ENCODE measurements around the gene SAE1. TPM values are rescaled to one million over a fixed set of nuclear protein-coding genes. Genes with fewer than 3 reads are reported as not detected.
A peak's percentile ranks its signal among the peaks of the same experiment; 100 is the strongest.

SAE1 gene
- total RNA-seq, 1 experiment from 2014 or later, result 148 TPM

- ChIA-PET POLR2A (ENCODE audit: unreplicated experiment) (interaction anchor here (0.7 kb wide), 1 partner anchor 92 kb away, joined by 3 read pairs; no protein-coding TSS in a partner anchor), CTCF (interaction anchor here (1.5 kb wide), 1 partner anchor 92 kb away, joined by 5 read pairs; no protein-coding TSS in a partner anchor)
- Histone ChIP-seq H3K4me2 (peak overlapping the region; percentile 79), H3K27me3 (ENCODE audit: insufficient read depth, low read depth) (no peaks in the 10 kb centered on the region), H3K4me1 (replicated peaks; ENCODE audit: insufficient read depth) (peaks cover 61% of the 10 kb centered on the region), H3K9me2 (ENCODE audit: insufficient read depth) (no peaks in the 10 kb centered on the region), H3K9me3 (ENCODE audit: insufficient read depth, low read depth) (no peaks in the 10 kb centered on the region), H3K79me2 (ENCODE audit: low read depth) (peaks cover 55% of the 10 kb centered on the region), H2AFZ (no peak overlapping the region), H3K27ac (peak overlapping the region; percentile 84), H3K36me3 (ENCODE audit: low read depth) (peaks cover 38% of the 10 kb centered on the region), H3F3A (ENCODE audit: insufficient read depth, low read depth) (peaks cover 68% of the 10 kb centered on the region), H3K4me3 (peak overlapping the region; percentile 41), H4K20me1 (ENCODE audit: insufficient read depth) (peaks cover 11% of the 10 kb centered on the region)
- no TSS peak for BruUV-seq (replicated peaks)
- TF ChIP-seq CTCF (conservative IDR thresholded peaks at IDR 0.05), result 0 out of 2 replicates have a peak, but pooled peaks have one; percentile 18
- TF ChIP-seq EZH2 (IDR thresholded peaks at IDR 0.05; ENCODE audit: low read depth), result no peak
- intact Hi-C loops (cut with micrococcal nuclease; ENCODE audit: unreplicated experiment), result loop anchor here (1.0 to 10.0 kb wide), 4 partner anchors 92 to 363 kb away; partner anchors contain the start of gene NAPA
- DNase-seq, result peak; percentile 18 to 92
Observed at GRCh38 chr19:47152205-47152604, 21.6 kb downstream of the SAE1 start.

GRCh38 chr19:47152632-47153031 lies 22.0 kb downstream of the SAE1 start:
- BruUV-seq (replicated peaks), result no TSS peak
- intact Hi-C loops (cut with micrococcal nuclease; ENCODE audit: unreplicated experiment), result loop anchor here (1.0 to 10.0 kb wide), 4 partner anchors 92 to 362 kb away; partner anchors contain the start of gene NAPA

GRCh38 chr19:47153266-47153665 lies 22.6 kb downstream of the SAE1 start:
- peaks cover 74% of the 10 kb centered on the region for H3F3A ChIP-seq (ENCODE audit: insufficient read depth, low read depth)
- peaks cover 72% of the 10 kb centered on the region for H3K4me1 ChIP-seq (replicated peaks; ENCODE audit: insufficient read depth)
- no TSS peak for BruUV-seq (replicated peaks)
- POLR2A ChIA-PET (ENCODE audit: unreplicated experiment), result no interaction called here
- H3K27ac ChIP-seq, result peak overlapping the region; percentile 84
- H3K4me2 ChIP-seq, result peak overlapping the region; percentile 79
- H4K20me1 ChIP-seq (ENCODE audit: insufficient read depth), result peaks cover 13% of the 10 kb centered on the region
- H3K79me2 ChIP-seq (ENCODE audit: low read depth), result peaks cover 60% of the 10 kb centered on the region
- no peak for TF ChIP-seq EZH2 (IDR thresholded peaks at IDR 0.05; ENCODE audit: low read depth)
- TF ChIP-seq CTCF (conservative IDR thresholded peaks at IDR 0.05), result no peak
- H3K36me3 ChIP-seq (ENCODE audit: low read depth), result peaks cover 45% of the 10 kb centered on the region
- no peak for DNase-seq
- CTCF ChIA-PET, result interaction anchor here (0.6 kb wide), 1 partner anchor 55 kb away, joined by 7 read pairs; no protein-coding TSS in a partner anchor
- intact Hi-C loops (cut with micrococcal nuclease; ENCODE audit: unreplicated experiment), result loop anchor here (2.0 to 10.0 kb wide), 2 partner anchors 268 to 362 kb away; partner anchors contain the start of gene NAPA
- H3K27me3 ChIP-seq (ENCODE audit: insufficient read depth, low read depth), result no peaks in the 10 kb centered on the region
- no peak overlapping the region for H2AFZ ChIP-seq
- H3K4me3 ChIP-seq, result no peak overlapping the region
- no peaks in the 10 kb centered on the region for H3K9me3 ChIP-seq (ENCODE audit: insufficient read depth, low read depth)
- no peaks in the 10 kb centered on the region for H3K9me2 ChIP-seq (ENCODE audit: insufficient read depth)

More at GRCh38 chr19:47152632-47153031, 22.0 kb downstream of the SAE1 start:
- DNase-seq, result peak; percentile 44 to 98
- Histone ChIP-seq H3K9me3 (ENCODE audit: insufficient read depth, low read depth) (no peaks in the 10 kb centered on the region), H3K36me3 (ENCODE audit: low read depth) (peaks cover 41% of the 10 kb centered on the region), H3K4me2 (peak overlapping the region; percentile 79), H4K20me1 (ENCODE audit: insufficient read depth) (peaks cover 11% of the 10 kb centered on the region), H2AFZ (no peak overlapping the region), H3K27me3 (ENCODE audit: insufficient read depth, low read depth) (no peaks in the 10 kb centered on the region), H3F3A (ENCODE audit: insufficient read depth, low read depth) (peaks cover 72% of the 10 kb centered on the region), H3K4me3 (peak overlapping the region; percentile 41; the same call in 1 of the 2 replicates), H3K9me2 (ENCODE audit: insufficient read depth) (no peaks in the 10 kb centered on the region), H3K4me1 (replicated peaks; ENCODE audit: insufficient read depth) (peaks cover 66% of the 10 kb centered on the region), H3K27ac (peak overlapping the region; percentile 84), H3K79me2 (ENCODE audit: low read depth) (peaks cover 57% of the 10 kb centered on the region)
- ChIA-PET CTCF (interaction anchor here (1.5 kb wide), 1 partner anchor 91 kb away, joined by 5 read pairs; no protein-coding TSS in a partner anchor), POLR2A (ENCODE audit: unreplicated experiment) (no interaction called here)
- TF ChIP-seq CTCF (conservative IDR thresholded peaks at IDR 0.05) (no peak), EZH2 (IDR thresholded peaks at IDR 0.05; ENCODE audit: low read depth) (no peak)

All from PC-9 (cell line).